Ishikawa (cell line): Measurements from ENCODE around the gene MAFB.

Source experiments
- CEBPB ChIP-seq: IDR thresholded peaks from 2 replicates; pipeline ENCODE4 v1.6.1; 2012
- CREB1 ChIP-seq: IDR thresholded peaks from 2 replicates; pipeline ENCODE4 v1.6.1; 2012; ENCODE audit warnings: low read depth
- EGR1 ChIP-seq: IDR thresholded peaks from 2 replicates; pipeline ENCODE4 v1.6.1; 2012
- EP300 ChIP-seq: IDR thresholded peaks from 2 replicates; pipeline ENCODE4 v1.6.1; 2012; ENCODE audit warnings: borderline replicate concordance
- FOXM1 ChIP-seq: IDR thresholded peaks from 2 replicates; pipeline ENCODE4 v1.6.1; 2012; ENCODE audit warnings: low read depth, borderline replicate concordance
- MAX ChIP-seq: IDR thresholded peaks from 2 replicates; pipeline ENCODE4 v1.6.1; 2012
- RAD21 ChIP-seq: IDR thresholded peaks from 2 replicates; pipeline ENCODE4 v1.6.1; 2012; ENCODE audit warnings: low read depth
- REST ChIP-seq: IDR thresholded peaks from 2 replicates; pipeline ENCODE4 v1.6.1; 2012; ENCODE audit warnings: low read depth, mild to moderate bottlenecking
- TAF1 ChIP-seq: IDR thresholded peaks from 2 replicates; pipeline ENCODE4 v1.6.1; 2012; ENCODE audit warnings: low read depth, mild to moderate bottlenecking
- USF1 ChIP-seq: IDR thresholded peaks from 2 replicates; pipeline ENCODE4 v1.6.1; 2012

GRCh38 chr20:40638414-40638813 lies 50.6 kb downstream of the MAFB start:
- no peak for TF ChIP-seq EP300
- TF ChIP-seq MAX, result no peak
- TF ChIP-seq EGR1, result no peak
- TF ChIP-seq CREB1, result no peak
- no peak for TF ChIP-seq RAD21
- no peak for TF ChIP-seq FOXM1
- TF ChIP-seq CEBPB, result no peak
- no peak for TF ChIP-seq USF1
- no peak for TF ChIP-seq REST
- no peak for TF ChIP-seq TAF1
